GM06990 (cell line): ENCODE measurements around the gene NSL1.

ENCODE experiments used
- DNase-seq: peaks from one replicate; pipeline ENCODE4 v3.0.0-alpha.2; 2011; ENCODE audit not compliant: insufficient read length; ENCODE audit errors: extremely low read depth
- H3K27me3 ChIP-seq: replicated peaks from 2 replicates; pipeline ENCODE4 v1.6.0; 2011; ENCODE audit warnings: low read length; ENCODE audit not compliant: control insufficient read depth, insufficient read depth
- H3K36me3 ChIP-seq: 2 replicates; pipeline ENCODE4 v1.5.1; 2011; ENCODE audit warnings: low read length; ENCODE audit not compliant: control insufficient read depth, insufficient read depth
- H3K4me3 ChIP-seq: replicated peaks from 2 replicates; pipeline ENCODE4 v1.5.1; 2011; ENCODE audit warnings: low read depth, mild to moderate bottlenecking, control low read depth, low read length
- CTCF ChIP-seq: IDR thresholded peaks from 2 replicates; pipeline ENCODE4 v1.5.1; 2011; ENCODE audit warnings: low read length, control low read depth, mild to moderate bottlenecking, inconsistent platforms; ENCODE audit not compliant: insufficient read depth, poor library complexity, severe bottlenecking

Gene NSL1

GRCh38 chr1:212743901-212744475 lies 47.6 kb downstream of the NSL1 start:
- Histone ChIP-seq H3K36me3 (no peaks in the 10 kb centered on the region; the same call in 1 of the 2 replicates), H3K4me3 (no peak overlapping the region), H3K27me3 (no peaks in the 10 kb centered on the region)
- TF ChIP-seq CTCF, result no peak
- no peak for DNase-seq

- no peak for DNase-seq
- TF ChIP-seq CTCF, result no peak
- H3K27me3 ChIP-seq, result no peaks in the 10 kb centered on the region
- H3K4me3 ChIP-seq, result no peak overlapping the region
- H3K36me3 ChIP-seq, result no peaks in the 10 kb centered on the region
These were observed 53.2 kb downstream of the NSL1 start for GRCh38 chr1:212738330-212738729.

- Histone ChIP-seq H3K4me3 (no peak overlapping the region), H3K36me3 (no peaks in the 10 kb centered on the region; the same call in 1 of the 2 replicates), H3K27me3 (no peaks in the 10 kb centered on the region)
- no peak for TF ChIP-seq CTCF
- no peak for DNase-seq
These were observed 54.0 kb downstream of the NSL1 start for GRCh38 chr1:212737559-212737958.

GRCh38 chr1:212733109-212733508 lies 58.5 kb downstream of the NSL1 start:
- TF ChIP-seq CTCF, result no peak
- Histone ChIP-seq H3K36me3 (no peaks in the 10 kb centered on the region; the same call in 1 of the 2 replicates), H3K4me3 (no peak overlapping the region), H3K27me3 (no peaks in the 10 kb centered on the region)
- no peak for DNase-seq

- H3K27me3 ChIP-seq, result no peaks in the 10 kb centered on the region
- no peak for TF ChIP-seq CTCF
- H3K4me3 ChIP-seq, result no peak overlapping the region
- no peaks in the 10 kb centered on the region; the same call in none of the 2 replicates for H3K36me3 ChIP-seq
- no peak for DNase-seq
These were observed 59.9 kb downstream of the NSL1 start for GRCh38 chr1:212731630-212732029.

- no peaks in the 10 kb centered on the region for H3K27me3 ChIP-seq
- H3K4me3 ChIP-seq, result no peak overlapping the region
- no peaks in the 10 kb centered on the region; the same call in none of the 2 replicates for H3K36me3 ChIP-seq
- no peak for TF ChIP-seq CTCF
- DNase-seq, result no peak
These were observed 63.0 kb downstream of the NSL1 start for GRCh38 chr1:212728606-212729005.
